GM18511 (cell line): Measurements from ENCODE around the gene PAPSS1.
"Not testable (repeated sequence)": the region's sequence is repeated elsewhere in the genome, so short reads cannot be mapped to it uniquely, and the experiment has no call there.

ENCODE experiments used
- ATAC-seq: cut with Tn5 transposase; IDR thresholded peaks from one replicate; pipeline ENCODE4 v1.9.1; 2021; ENCODE audit warnings: mild to moderate bottlenecking, moderate library complexity; ENCODE audit not compliant: unreplicated experiment

Gene PAPSS1

DNA sequence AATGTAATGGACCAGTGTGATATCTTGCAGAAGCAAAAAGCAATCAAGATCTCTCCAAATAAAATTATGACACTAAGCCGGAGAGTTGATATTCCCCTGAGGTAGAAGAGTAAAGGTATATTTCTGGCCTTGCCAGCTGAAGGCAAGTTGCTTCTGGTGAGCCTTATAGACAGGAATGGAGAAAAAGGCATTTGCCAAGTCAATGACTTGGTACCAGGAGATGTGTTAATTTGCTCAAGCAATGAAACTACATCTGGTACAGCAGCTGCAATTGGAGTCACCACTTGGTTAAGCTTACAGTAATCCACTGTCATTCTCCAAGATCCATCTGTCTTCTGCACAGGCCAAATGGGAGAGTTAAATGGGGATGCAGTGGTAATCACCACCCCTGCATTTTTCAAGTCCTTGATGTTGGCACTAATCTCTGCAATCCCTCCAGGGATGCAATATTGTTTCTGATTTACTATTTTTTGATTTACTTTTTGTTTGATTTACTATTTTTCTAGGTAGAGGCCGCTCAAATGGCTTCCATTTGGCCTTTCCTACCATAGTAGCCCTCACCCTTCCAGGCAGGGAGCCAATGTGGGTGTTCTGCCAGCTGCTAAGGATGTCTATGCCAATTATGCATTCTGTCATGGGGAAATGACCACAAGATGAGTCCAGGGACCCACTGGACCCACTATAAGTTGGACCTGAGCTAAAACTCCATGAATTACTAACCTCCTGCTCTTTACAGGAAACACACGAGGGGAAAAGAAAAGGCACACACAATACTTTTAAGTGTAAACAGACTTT, 6.3 kb upstream of the PAPSS1 start:
- ATAC-seq: not testable (repeated sequence)

DNA sequence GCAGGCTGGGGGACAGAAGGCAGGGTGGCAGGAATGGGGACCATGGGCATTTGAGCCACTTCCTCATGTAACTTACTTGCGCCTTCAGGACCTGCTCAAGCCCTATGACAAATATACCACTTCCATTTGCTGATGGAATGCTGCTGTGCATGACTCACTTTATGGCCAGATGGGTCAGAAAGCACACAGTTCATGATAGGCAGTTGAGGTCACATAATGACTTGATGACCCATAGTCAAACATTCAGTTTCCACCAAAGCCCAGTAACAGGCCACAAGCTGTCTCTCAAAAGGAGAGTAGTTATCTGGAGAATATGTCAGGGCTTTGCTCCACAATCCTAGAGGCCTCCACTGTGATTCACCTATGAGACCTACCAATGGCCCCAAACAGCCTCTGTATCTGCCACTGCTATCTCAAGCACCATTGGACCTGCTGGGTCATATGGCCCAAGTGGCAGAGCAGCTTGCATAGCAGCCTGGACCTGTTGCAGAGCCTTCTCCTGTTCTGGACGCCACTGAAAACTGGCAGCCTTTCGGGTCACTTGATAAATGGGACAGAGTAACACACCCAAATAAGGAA, 5.3 kb upstream of the PAPSS1 start:
- no peak for ATAC-seq

DNA sequence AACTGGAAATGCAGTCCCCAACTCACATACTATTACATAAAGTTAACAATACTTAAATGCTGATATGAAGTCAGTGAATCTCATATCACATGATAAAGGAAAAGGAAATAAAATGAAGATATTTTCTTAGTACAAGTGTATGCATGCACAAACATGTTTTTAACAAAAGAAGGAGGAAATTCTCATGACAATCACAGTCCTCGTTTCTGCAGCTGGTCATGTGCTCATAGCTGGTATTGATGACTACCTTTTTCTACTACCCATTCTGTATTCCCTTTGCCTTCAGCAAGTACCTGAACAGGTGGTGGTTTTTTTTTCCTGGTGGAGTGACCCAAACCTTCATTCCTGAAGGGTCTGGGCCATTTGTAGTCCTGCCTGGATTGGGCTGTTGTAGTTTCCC, 3.3 kb upstream of the PAPSS1 start:
- ATAC-seq: not testable (repeated sequence)

DNA sequence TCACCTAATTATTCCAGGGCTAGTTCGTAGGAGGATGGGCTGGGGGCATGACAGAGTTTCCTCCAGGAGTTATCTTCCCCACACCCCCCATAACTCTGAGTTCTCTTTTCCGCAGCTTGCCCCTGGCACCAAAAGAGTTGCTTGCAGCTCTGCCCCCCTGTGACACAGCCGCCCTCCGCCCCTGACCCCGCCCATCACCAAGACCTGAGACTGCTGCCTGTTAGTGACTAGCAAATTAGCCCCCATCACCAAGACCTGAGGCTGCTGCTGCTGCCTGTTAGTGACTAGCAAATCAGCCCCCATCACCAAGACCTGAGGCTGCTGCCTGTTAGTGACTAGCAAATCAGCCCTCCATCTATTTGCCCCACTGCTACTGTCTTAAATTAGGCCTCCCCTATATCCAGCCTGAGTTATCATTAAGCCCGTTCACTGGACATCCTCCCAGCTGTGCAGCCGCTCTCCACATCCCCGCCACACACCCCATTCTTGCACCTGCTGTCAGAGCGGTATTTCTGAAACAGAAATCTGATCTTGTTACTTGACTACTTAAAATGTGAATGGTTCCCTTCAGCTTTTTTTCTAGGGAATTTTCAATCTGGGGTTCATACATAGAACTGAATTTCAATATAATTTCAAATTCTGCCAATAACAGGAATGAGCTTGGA, 1.5 kb upstream of the PAPSS1 start:
- no peak for ATAC-seq

DNA sequence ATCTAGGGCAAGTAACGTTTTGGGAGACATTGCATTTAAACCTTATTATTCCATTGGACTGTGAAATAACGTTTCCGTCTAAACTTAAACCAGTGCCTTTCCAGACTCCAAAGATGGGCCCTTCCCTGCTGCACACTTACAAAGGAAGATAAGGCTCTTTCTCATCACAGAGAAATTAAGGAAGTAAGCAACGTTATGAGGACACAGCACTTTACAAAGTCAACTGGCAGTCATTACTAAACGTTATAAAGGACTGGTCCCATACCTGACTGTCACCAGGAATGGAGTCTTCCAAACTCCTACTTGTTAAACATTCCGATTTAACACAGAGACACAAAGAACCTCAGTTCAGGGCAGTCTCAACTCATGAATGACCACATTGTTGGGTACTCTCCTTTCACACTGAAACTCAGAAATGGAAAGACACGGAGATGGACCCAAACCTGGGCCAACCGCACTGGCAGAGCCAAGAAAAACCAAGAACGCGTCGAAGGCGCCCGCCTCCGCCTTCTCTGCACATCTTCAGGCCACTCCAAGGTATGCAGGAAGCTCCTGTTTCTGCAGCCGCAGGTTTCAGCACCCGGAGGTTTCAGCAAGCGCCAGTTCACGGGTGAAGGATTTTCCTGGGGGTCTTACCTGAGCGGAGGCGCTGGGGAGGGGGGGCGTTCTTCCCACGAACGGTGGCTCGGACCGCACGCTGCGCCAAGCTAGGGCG, 670 bp downstream of the PAPSS1 start:
- peak; percentile 24 for ATAC-seq

DNA sequence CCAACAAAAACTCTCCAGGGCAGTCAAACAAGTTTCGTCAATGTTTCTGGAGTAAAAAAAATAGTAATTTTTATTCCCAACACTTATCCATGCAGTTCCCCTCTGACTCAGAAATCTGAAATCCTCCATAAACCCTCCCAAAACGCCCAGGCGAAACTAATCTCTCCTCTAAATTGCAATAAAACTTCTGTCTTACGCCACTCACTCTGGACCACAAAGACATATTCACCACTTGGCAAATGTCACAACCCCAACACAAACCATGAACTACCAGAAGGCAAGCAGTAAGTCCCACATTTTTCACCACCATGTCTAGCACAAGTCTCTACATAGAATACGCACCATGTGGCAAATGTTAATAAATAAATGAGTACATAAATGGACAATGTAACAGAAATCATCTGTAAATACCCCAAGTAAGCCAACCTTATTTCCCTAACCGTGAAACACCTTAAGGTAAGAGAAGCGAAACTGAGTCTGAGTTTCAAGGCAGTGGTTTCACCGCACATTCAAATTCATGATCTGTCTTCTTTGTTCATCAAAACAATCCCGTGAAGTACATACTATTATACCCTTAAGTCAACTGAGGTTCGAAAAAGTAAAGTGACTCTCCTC, 1.6 kb downstream of the PAPSS1 start:
- ATAC-seq: peak; percentile 25

DNA sequence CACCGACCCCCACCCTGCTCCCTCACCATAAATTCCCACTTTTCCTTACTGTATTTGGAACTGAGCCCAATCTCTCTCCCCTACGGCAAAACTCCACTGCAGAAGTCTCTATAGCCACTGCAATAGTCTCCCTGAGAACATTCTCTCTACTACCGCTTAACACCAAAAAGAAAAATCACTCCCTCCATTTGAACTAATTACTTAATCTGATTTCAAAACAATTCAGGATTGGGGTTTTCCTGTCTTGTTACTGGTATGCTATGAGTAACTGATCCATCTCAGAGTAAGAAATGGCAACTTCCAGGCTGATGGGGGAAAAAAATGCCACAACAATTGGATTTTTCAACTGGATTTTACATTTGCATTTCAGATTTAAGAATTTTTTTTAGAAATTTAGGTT, 5.8 kb downstream of the PAPSS1 start:
- ATAC-seq: no peak

DNA sequence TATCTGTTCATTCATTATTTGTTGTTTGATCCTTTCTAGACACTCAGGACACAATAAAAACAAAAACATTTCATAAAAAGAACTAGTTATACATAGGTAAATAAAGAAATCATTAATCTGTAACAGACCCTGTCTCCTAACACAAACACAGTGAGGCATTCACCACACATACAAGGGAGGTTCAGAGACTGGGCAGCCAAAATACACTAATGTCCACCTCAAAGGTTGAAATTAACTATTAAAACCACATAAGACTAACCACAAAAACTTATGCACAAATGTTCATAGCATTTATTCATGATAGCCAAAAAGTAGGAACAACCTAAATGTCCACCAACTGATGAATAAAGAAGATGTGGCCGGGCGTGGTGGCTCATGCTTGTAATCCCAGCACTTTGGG, 7.8 kb downstream of the PAPSS1 start:
- no peak for ATAC-seq

DNA sequence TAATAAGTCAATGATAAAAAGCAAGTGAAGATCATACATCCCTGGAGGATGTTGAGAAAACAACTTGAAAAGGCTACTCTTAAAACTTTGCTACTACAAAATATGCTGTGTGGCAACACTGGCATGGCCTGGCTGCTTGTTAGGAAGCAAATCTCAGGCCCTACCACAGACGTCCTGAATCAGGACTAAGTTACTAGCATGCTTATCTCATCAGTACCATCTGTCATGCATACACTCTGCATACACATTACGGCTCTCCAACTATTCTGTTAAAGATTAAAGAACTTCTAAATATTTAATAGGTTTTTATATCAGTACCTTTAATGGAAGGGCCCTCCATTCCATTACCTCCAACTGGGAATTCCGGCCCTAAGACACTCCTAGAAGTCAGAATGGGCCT, 8.2 kb downstream of the PAPSS1 start:
- no peak for ATAC-seq

DNA sequence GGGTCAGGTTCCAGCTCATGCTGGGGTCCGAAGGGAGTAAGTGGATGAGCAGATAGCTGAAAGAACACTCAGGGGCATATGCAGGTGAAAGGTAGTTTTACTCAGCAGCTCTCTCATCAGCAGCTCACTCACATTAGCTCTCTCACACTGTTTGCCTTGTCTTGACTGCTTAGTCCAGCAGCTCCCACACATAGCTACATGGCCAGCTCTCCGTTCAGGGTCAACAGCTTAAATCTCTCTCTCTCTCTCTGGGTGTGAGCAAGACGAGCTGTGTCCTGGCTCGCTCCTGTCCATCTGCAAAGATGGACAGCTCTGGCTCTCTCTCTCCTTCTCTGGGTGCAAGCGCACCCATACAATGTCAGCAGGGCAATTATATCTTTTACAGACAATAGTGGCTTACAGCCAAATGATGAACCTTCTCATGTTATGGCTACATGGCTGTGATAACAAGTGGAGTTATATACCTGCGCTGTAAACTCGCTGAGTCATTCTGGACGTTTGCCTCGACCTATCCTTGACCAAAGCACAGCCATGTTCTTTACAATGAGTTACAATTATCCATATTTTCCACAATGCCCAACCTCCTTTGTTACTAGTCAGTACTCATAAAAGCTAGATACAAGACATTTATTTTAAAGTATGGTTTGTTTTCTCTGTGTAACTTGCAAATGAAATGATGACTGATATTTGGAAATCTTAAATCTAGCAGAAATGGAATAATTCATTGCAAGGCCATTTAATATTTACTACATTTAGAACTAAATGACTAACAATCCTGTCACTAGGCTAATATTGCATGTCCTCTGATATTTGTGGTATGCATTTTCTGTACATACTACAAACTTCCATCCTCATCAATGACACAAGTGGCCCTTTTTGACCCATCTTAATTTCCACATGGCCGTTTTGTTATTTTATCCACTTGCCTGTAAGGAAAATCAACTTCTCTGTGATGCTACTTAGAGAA, 9.3 kb downstream of the PAPSS1 start:
- peak; percentile 12 for ATAC-seq

DNA sequence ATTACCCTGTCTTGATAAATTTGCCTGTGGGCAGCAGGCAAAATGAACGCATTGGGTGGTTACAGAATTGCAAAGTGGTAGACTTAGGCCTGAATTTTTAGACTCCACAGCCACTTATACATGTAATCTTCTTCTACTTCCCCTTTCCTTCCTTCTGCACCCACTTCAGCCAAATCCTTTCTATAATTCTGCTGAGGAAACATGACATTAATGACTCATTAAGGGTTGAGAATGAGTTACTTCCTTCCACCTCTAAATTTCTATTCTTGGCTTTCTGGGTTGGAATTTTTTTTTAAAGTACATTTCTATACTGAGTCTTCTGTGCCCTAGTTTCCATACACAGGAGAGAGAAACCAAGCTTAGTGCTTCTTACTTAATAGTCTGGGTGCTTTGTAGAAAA, 10.1 kb downstream of the PAPSS1 start:
- peak; percentile 59 for ATAC-seq

DNA sequence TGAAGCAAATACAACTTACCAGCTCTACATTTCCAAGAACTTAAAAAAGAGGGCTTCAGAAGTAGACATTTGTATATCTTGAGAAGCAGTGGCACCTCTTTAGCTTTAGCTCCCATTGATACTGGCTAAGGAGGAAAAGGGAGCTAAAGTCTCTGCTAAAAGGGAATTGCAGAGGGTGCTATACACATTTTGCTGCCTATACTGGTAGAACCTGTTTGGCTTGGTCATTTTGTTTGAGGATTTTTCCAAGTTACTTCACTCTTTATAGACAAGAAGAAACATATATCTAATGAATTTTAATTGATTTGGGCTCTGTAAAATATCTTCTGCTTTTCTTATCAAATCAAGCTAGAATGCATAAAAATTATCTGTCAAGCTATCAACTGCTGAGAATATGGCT, 11.8 kb downstream of the PAPSS1 start:
- ATAC-seq: no peak

DNA sequence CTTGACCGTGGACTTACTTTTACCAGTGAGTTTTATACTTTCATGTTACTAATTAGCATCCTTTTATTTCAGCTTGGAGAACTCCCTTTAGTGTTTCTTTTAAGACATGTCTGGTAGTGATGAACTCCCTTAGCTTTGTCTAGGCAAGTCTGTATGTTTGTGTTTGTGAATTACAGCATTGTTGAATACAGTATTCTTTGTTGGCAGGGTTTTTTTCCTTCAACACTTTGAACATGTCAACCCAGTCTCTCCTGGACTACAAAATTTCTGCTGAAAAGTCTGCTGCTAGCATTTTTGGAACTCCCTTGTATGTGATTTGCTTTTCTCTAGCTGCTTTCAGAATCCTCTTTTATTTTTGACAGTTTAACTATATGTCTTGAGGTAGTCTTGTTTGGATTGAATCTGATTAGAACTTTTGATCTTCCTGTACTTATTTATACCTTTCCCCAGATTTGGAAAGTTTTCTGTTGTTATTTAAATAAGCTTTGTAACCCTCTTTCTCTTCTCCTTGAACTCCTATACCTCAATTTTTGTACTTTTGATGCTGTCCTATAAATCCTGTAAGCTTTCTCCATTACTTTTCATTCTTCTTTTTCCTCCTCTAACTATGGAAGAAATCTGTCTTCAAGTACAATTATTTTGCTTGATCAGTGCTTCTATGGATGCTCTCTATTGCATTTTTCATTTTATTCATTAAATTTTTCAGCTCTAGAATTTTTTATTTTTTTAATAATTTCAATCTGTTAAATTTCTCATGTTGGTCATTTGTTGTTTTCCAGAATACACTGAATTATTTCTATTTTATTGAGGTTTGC, 14.1 kb downstream of the PAPSS1 start:
- no peak for ATAC-seq

DNA sequence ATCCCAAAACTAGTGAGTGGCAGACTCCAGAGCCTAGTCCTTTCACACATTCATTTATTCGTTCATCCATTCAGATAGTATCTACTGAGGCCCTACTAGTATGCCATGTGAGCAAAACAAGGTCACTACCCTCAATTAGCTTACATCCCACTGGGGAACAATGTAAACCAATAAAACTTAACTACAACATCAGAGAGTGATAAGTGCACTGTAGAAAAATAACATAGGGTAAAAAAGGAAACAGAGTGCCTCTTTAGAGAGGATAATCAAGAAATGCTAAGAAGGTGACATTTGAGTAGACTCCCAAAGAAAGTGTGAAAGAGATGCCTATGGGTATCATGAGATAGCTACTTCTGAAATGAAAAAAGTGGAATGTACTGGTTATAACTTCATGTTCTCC, 18.5 kb downstream of the PAPSS1 start:
- ATAC-seq: no peak

DNA sequence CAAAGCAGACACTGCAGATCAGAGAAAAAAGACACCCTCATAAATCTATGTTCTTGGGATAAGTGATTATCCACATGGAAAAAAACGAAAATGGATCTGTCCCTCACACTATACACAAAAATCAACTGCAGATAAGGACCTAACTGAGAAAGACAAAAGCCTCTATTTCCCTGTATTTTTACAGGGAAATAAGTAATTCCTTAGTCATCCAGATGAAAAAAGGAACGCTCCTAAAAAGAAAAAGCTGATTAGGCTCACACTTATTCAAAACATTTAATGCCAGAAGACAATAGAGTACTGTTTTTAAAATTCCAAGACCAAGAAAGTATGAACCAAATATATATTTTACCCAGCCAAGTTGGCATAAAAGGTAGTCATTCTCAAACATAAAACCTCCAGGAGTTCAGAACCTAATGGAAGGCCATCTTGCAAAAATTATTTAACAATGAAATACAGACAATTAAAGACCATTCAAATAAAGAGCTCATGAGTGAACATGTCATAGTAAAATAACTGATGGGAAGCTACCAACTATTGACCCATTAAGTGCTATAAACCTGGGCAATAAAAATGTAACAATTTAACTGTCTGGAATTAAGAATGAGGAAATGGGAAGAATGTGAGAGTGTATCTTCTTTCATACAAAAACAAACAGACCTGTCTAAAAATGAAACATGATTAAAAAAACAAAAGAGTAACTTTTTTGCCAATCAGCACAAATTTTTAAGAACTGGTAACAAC, 20.4 kb downstream of the PAPSS1 start:
- no peak for ATAC-seq

DNA sequence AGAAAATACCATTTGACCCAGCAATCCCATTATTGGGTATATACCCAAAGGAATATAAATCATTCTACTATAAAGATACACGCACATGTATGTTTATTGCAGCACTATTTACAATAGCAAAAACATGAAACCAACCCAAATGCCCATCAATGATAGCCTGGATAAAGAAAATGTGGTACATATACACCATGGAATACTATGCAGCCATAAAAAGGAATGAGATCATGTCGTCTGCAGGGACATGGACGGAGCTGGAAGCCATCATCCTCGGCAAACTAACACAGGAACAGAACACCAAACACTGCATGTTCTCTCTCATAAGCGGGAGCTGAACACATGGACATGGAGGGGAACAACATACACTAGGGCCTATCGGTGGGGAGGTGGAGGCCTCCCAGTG, 23.8 kb downstream of the PAPSS1 start:
- not testable (repeated sequence) for ATAC-seq

DNA sequence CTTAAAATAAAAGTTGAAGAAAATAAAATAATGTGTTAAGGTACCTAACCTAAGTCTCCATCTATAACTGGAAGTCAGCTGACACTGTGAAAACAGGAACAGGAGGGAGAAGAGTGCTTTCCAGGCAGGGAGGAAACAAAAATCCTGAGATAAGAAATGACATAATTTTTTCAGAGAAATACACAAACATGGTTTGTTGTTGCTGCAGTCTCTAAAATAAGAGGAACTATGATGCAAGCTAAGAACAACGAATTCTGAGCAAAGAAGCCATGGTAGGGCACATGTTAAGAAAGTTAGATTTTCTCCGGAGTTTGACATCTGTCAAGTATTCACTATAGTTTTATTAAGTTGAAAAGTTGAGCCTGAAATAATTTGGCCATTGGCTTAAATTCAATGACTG, 26.9 kb downstream of the PAPSS1 start:
- no peak for ATAC-seq

DNA sequence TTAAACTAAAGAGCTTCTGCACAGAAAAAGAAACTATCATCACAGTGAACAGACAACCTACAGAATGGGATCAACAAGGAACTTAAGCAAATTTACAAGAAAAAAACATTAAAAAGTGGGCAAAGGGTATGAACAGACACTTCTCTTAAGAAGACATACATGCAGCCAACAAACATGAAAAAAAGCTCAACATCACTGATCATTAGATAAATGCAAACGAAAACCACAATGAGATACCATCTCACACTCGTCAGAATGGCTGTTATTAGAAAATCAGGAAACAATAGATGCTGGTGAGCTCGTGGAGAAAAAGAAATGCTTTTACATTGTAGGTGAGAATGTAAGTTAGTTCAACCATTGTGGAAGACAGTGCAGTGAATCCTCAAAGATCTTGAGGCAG, 27.8 kb downstream of the PAPSS1 start:
- ATAC-seq: no peak
